Endothelial cell (in vitro differentiated cells): ENCODE results near the gene ZNF580. TPM values are rescaled to one million over a fixed set of nuclear protein-coding genes. Genes with fewer than 3 reads are reported as not detected.

Experiments used
- DNase-seq: peaks from one replicate; pipeline ENCODE4 v3.0.0; 2021; ENCODE audit warnings: low spot score
- H3K27ac Mint-ChIP-seq: one replicate; pipeline ENCODE4 v1.8.0; 2021; ENCODE audit warnings: mixed read lengths, inconsistent platforms; ENCODE audit not compliant: unreplicated experiment
- H3K27me3 Mint-ChIP-seq: one replicate; pipeline ENCODE4 v1.8.0; 2021; ENCODE audit warnings: mild to moderate bottlenecking, moderate library complexity, mixed read lengths, inconsistent platforms; ENCODE audit not compliant: unreplicated experiment
- H3K36me3 Mint-ChIP-seq: one replicate; pipeline ENCODE4 v1.8.0; 2021; ENCODE audit warnings: mild to moderate bottlenecking, low read depth, mixed read lengths, inconsistent platforms; ENCODE audit not compliant: unreplicated experiment
- H3K4me1 Mint-ChIP-seq: one replicate; pipeline ENCODE4 v1.8.0; 2021; ENCODE audit warnings: mild to moderate bottlenecking, mixed read lengths, inconsistent platforms; ENCODE audit not compliant: unreplicated experiment
- H3K4me3 Mint-ChIP-seq: one replicate; pipeline ENCODE4 v1.8.0; 2021; ENCODE audit warnings: mild to moderate bottlenecking, mixed read lengths, inconsistent platforms; ENCODE audit not compliant: unreplicated experiment
- H3K9me3 Mint-ChIP-seq: one replicate; pipeline ENCODE4 v1.8.0; 2021; ENCODE audit warnings: mixed read lengths, inconsistent platforms; ENCODE audit not compliant: unreplicated experiment
- total RNA-seq: library from RNA; stranded (reverse); fragmentation: NEBNext Ultra II Directional; extraction: Animal tissue kit (Norgen Biotek cat#: 25700); gene quantifications from one replicate; pipeline ENCODE4 v1.2.1, GENCODE V29; 2021; ENCODE audit not compliant: unreplicated experiment
- TF ChIP-seq, protein P1 (sequence below): fragments of 200-600 bp; sonication (generic); IDR thresholded peaks from one replicate; pipeline ENCODE4 v1.5.0; 2021; ENCODE audit warnings: antibody characterized with exemption; ENCODE audit not compliant: unreplicated experiment

The ZNF580 gene
- total RNA-seq, 1 donor from 2014 or later: 34.0 TPM

DNA sequence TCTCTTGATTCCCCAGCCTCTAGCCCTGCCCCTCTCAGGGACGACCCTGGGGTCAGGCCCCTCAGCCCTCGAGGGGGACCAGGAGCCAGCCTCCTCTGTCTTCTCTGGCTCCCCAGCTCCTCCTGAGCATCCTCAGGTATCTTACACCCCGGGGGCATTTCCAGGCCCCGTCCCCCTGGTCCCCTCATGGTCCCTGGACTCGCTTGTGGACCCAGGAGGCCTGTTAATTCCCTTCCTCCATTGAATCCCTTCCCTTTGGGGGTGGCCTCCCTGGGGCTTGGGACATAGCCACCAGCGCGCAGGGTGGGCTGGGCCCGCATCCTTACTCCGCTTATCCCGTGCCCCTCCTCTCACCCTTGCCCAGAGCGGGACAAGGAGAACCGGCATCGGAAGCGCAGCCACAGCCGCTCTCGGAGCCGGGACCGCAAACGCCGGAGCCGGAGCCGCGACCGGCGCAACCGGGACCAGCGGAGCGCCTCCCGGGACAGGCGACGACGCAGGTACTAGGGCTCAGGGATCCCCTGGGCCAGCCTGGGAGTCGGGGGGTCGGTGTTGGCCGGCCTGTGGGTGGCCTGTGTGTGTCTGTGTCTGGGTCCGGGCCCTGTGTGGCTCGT, 18.2 kb downstream of the ZNF580 start:
- TF ChIP-seq, protein P1, sequence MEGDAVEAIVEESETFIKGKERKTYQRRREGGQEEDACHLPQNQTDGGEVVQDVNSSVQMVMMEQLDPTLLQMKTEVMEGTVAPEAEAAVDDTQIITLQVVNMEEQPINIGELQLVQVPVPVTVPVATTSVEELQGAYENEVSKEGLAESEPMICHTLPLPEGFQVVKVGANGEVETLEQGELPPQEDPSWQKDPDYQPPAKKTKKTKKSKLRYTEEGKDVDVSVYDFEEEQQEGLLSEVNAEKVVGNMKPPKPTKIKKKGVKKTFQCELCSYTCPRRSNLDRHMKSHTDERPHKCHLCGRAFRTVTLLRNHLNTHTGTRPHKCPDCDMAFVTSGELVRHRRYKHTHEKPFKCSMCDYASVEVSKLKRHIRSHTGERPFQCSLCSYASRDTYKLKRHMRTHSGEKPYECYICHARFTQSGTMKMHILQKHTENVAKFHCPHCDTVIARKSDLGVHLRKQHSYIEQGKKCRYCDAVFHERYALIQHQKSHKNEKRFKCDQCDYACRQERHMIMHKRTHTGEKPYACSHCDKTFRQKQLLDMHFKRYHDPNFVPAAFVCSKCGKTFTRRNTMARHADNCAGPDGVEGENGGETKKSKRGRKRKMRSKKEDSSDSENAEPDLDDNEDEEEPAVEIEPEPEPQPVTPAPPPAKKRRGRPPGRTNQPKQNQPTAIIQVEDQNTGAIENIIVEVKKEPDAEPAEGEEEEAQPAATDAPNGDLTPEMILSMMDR: no peak
- Mint-ChIP-seq H3K4me3 (peak overlapping the region; percentile 83), H3K27ac (peak overlapping the region; percentile 96), H3K36me3 (peaks cover 47% of the 10 kb centered on the region), H3K27me3 (peaks cover 44% of the 10 kb centered on the region), H3K4me1 (peaks cover 75% of the 10 kb centered on the region), H3K9me3 (no peaks in the 10 kb centered on the region)
- no peak for DNase-seq

DNA sequence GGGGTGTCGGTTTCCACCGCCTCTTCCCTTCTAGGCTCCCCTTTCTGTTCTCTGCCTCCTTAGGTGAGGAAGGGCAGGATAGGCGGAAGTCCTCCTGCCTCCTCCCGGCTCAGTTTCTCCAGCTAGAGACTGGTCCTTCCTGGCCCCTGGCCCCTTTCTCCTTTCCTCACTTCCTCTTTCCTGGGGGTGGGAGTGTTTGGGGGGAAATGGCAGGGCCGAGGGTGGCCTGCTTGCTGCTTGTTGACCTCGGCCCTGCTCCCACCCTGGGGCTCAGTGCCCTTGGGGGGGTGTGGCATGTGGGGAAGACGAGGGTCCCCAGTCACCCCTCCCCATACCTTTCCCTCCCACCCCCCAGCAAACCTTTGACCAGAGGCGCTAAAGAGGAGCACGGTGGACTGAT, 19.0 kb downstream of the ZNF580 start:
- H3K4me3 Mint-ChIP-seq: peak overlapping the region; percentile 83
- H3K9me3 Mint-ChIP-seq: no peaks in the 10 kb centered on the region
- H3K4me1 Mint-ChIP-seq: peaks cover 70% of the 10 kb centered on the region
- H3K36me3 Mint-ChIP-seq: peaks cover 52% of the 10 kb centered on the region
- no peak for DNase-seq
- H3K27ac Mint-ChIP-seq: peak overlapping the region; percentile 96
- TF ChIP-seq, protein P1: no peak
- peaks cover 46% of the 10 kb centered on the region for H3K27me3 Mint-ChIP-seq

DNA sequence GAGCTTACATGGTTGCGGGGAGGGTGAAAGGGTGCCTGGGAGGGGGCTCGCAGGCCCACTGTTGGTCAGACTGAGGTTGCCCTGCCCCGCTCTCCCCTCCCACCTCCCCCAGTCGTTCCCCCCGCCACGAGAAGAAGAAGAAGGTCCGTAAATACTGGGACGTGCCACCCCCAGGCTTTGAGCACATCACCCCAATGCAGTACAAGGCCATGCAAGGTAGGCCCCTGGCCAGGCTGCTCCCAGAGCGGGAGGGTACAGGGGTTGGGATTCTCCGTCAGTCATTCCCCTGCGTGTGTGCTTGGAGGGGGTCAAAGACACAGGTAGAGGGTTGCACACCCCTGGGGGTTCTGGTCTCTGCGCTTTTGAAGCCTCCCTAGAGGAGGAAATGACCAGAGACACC, 19.6 kb downstream of the ZNF580 start:
- Mint-ChIP-seq H3K9me3 (no peaks in the 10 kb centered on the region), H3K27me3 (peaks cover 46% of the 10 kb centered on the region), H3K4me1 (peaks cover 69% of the 10 kb centered on the region), H3K4me3 (peak overlapping the region; percentile 83), H3K27ac (peak overlapping the region; percentile 96), H3K36me3 (peaks cover 54% of the 10 kb centered on the region)
- no peak for DNase-seq
- TF ChIP-seq, protein P1: no peak

DNA sequence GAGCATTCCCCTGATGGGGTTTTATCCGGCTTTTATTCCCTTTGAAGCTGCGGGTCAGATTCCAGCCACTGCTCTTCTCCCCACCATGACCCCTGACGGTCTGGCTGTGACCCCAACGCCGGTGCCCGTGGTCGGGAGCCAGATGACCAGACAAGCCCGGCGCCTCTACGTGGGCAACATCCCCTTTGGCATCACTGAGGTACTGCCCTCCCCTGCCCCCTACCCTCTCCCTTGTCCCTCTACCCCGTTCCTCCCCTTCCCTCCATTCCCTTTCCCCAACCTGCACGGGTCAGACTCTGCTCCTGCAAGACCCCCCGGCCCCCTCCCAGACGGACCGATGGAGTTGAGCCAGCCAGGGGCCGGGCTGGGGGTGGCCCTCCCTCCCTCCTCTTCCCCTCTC, 20.2 kb downstream of the ZNF580 start:
- H3K4me1 Mint-ChIP-seq: peaks cover 66% of the 10 kb centered on the region
- H3K27ac Mint-ChIP-seq: no peak overlapping the region
- peaks cover 40% of the 10 kb centered on the region for H3K27me3 Mint-ChIP-seq
- H3K36me3 Mint-ChIP-seq: peaks cover 51% of the 10 kb centered on the region
- DNase-seq: no peak
- TF ChIP-seq, protein P1: no peak
- H3K9me3 Mint-ChIP-seq: no peaks in the 10 kb centered on the region
- no peak overlapping the region for H3K4me3 Mint-ChIP-seq

DNA sequence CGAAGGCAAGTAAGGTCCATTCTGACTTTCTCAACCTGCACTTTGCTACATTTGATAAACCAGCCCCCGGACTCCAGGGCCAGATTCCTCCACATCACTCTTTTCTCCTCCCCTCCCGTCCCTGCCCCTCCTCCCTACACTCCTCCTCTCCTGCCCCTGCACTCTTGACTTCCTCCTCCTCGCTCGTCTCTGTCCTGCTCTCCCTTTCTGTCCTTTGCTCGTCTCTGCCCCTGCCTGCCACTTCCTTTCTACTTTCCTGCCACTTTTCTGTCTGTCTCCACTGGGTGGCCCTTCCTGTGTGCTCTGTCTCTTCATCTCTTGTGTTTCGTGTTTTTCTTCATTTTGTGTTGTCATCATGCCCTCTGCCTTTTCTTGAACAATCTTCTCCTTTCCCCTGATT, 21.0 kb downstream of the ZNF580 start:
- DNase-seq: no peak
- TF ChIP-seq, protein P1: no peak
- Mint-ChIP-seq H3K27ac (peak overlapping the region; percentile 77), H3K36me3 (peaks cover 54% of the 10 kb centered on the region), H3K4me3 (peak overlapping the region; percentile 74), H3K27me3 (peaks cover 37% of the 10 kb centered on the region), H3K4me1 (peaks cover 58% of the 10 kb centered on the region), H3K9me3 (no peaks in the 10 kb centered on the region)
